ENCODE data around the gene TMEM139. TPM values are rescaled to one million over a fixed set of nuclear protein-coding genes. Genes with fewer than 3 reads are reported as not detected.
"Not testable (repeated sequence)": the region's sequence is repeated elsewhere in the genome, so short reads cannot be mapped to it uniquely, and the experiment has no call there.

Gene TMEM139
- total RNA-seq, 1 donor from 2014 or later, result 8.8 TPM

GRCh38 chr7:143289421-143289820, 4.7 kb downstream of the TMEM139 start:
- Histone ChIP-seq H3K36me3 (peaks cover 32% of the 10 kb centered on the region), H3K4me1 (peaks cover 62% of the 10 kb centered on the region), H3K9me3 (replicated peaks) (no peaks in the 10 kb centered on the region), H3K27me3 (ENCODE audit: low read depth) (no peaks in the 10 kb centered on the region), H3K4me3 (peak overlapping the region; percentile 94), H3K27ac (replicated peaks) (peak overlapping the region; percentile 95)
- intact Hi-C loops (cut with micrococcal nuclease), result no loop called here
- TF ChIP-seq CTCF (IDR thresholded peaks at IDR 0.05; ENCODE audit: borderline replicate concordance), result no peak
- DNase-seq, result no peak

GRCh38 chr7:143289888-143290287, 5.1 kb downstream of the TMEM139 start:
- Histone ChIP-seq H3K36me3 (peaks cover 37% of the 10 kb centered on the region), H3K4me3 (peak overlapping the region; percentile 94), H3K4me1 (peaks cover 62% of the 10 kb centered on the region), H3K27ac (replicated peaks) (peak overlapping the region; percentile 95)
- H3K9me3 ChIP-seq (replicated peaks); intact Hi-C loops (cut with micrococcal nuclease); DNase-seq; H3K27me3 ChIP-seq (ENCODE audit: low read depth): not testable (repeated sequence)

- TF ChIP-seq CTCF (IDR thresholded peaks at IDR 0.05; ENCODE audit: borderline replicate concordance), result no peak
- no peaks in the 10 kb centered on the region for H3K9me3 ChIP-seq (replicated peaks)
- peak overlapping the region; percentile 94 for H3K4me3 ChIP-seq
- no peak for DNase-seq
- H3K27ac ChIP-seq (replicated peaks), result no peak overlapping the region
- intact Hi-C loops (cut with micrococcal nuclease), result no loop called here
- H3K36me3 ChIP-seq, result peaks cover 41% of the 10 kb centered on the region
- H3K4me1 ChIP-seq, result peaks cover 62% of the 10 kb centered on the region
- no peaks in the 10 kb centered on the region for H3K27me3 ChIP-seq (ENCODE audit: low read depth)
Measured at GRCh38 chr7:143290293-143290692, 5.5 kb downstream of the TMEM139 start.

GRCh38 chr7:143292876-143293275, 8.1 kb downstream of the TMEM139 start:
- no peak for TF ChIP-seq CTCF (IDR thresholded peaks at IDR 0.05; ENCODE audit: borderline replicate concordance)
- Histone ChIP-seq H3K4me1 (peaks cover 62% of the 10 kb centered on the region), H3K9me3 (replicated peaks) (no peaks in the 10 kb centered on the region), H3K27ac (replicated peaks) (no peak overlapping the region), H3K36me3 (peaks cover 67% of the 10 kb centered on the region), H3K27me3 (ENCODE audit: low read depth) (no peaks in the 10 kb centered on the region), H3K4me3 (no peak overlapping the region)
- intact Hi-C loops (cut with micrococcal nuclease), result no loop called here
- no peak for DNase-seq

- TF ChIP-seq CTCF (IDR thresholded peaks at IDR 0.05; ENCODE audit: borderline replicate concordance), result no peak
- Histone ChIP-seq H3K36me3 (peaks cover 97% of the 10 kb centered on the region), H3K4me3 (no peak overlapping the region), H3K9me3 (replicated peaks) (no peaks in the 10 kb centered on the region), H3K27me3 (ENCODE audit: low read depth) (no peaks in the 10 kb centered on the region), H3K27ac (replicated peaks) (peak overlapping the region; percentile 48), H3K4me1 (peaks cover 46% of the 10 kb centered on the region)
- intact Hi-C loops (cut with micrococcal nuclease), result no loop called here
- no peak for DNase-seq
Measured at GRCh38 chr7:143295870-143296269, 11.1 kb downstream of the TMEM139 start.

- Histone ChIP-seq H3K27me3 (ENCODE audit: low read depth) (no peaks in the 10 kb centered on the region), H3K4me3 (peak overlapping the region; percentile 20), H3K4me1 (peaks cover 40% of the 10 kb centered on the region), H3K9me3 (replicated peaks) (no peaks in the 10 kb centered on the region), H3K27ac (replicated peaks) (peak overlapping the region; percentile 48), H3K36me3 (peaks cover 100% of the 10 kb centered on the region)
- DNase-seq, result no peak
- no peak for TF ChIP-seq CTCF (IDR thresholded peaks at IDR 0.05; ENCODE audit: borderline replicate concordance)
- intact Hi-C loops (cut with micrococcal nuclease), result no loop called here
Measured at GRCh38 chr7:143296686-143297085, 11.9 kb downstream of the TMEM139 start.

All from left ventricle myocardium inferior (tissue), 1 donor.